ENCODE data around the gene SYPL2. TPM values are rescaled to one million over a fixed set of nuclear protein-coding genes. Genes with fewer than 3 reads are reported as not detected.

The SYPL2 gene
- total and polyA plus RNA-seq, 9 donors: 0.31 to 5.1 (median 2.4) TPM

GRCh38 chr1:109487261-109487660, 20.9 kb downstream of the SYPL2 start:
- H3K4me3 ChIP-seq: no peak overlapping the region
- H3K4me1 ChIP-seq (ENCODE audit: insufficient read depth): peaks cover 4% of the 10 kb centered on the region
- no peaks in the 10 kb centered on the region for H3K9me3 ChIP-seq
- H3K36me3 ChIP-seq: no peaks in the 10 kb centered on the region
- intact Hi-C loops (cut with DNase I): no loop called here
- TF ChIP-seq POLR2A (IDR thresholded peaks at IDR 0.05) (no peak), EP300 (IDR thresholded peaks at IDR 0.05) (no peak), CTCF (IDR thresholded peaks at IDR 0.05) (no peak)
- 20 to 35% (median 32%) methylated on average over 5 of the region's 5 CpGs for WGBS, 3 donors
- no peak overlapping the region for H3K27ac ChIP-seq
- no peak for DNase-seq
- H3K27me3 ChIP-seq: no peaks in the 10 kb centered on the region

- Histone ChIP-seq H3K27ac (no peak overlapping the region), H3K27me3 (no peaks in the 10 kb centered on the region), H3K36me3 (no peaks in the 10 kb centered on the region), H3K4me1 (ENCODE audit: insufficient read depth) (peaks cover 4% of the 10 kb centered on the region), H3K9me3 (no peaks in the 10 kb centered on the region), H3K4me3 (no peak overlapping the region)
- no peak for TF ChIP-seq CTCF (IDR thresholded peaks at IDR 0.05)
- no peak for TF ChIP-seq POLR2A (IDR thresholded peaks at IDR 0.05)
- TF ChIP-seq EP300 (IDR thresholded peaks at IDR 0.05): no peak
- DNase-seq: no peak
- intact Hi-C loops (cut with DNase I): no loop called here
- WGBS, 3 donors: 72 to 76% (median 75%) methylated on average over 5 of the region's 5 CpGs
These were observed 21.9 kb downstream of the SYPL2 start for GRCh38 chr1:109488201-109488600.

GRCh38 chr1:109488696-109489095, 22.4 kb downstream of the SYPL2 start:
- no peaks in the 10 kb centered on the region for H3K9me3 ChIP-seq
- H3K27me3 ChIP-seq: no peaks in the 10 kb centered on the region
- no peak overlapping the region for H3K4me3 ChIP-seq
- 85 to 87% (median 86%) methylated on average over 12 of the region's 12 CpGs for WGBS, 3 donors
- no peak for TF ChIP-seq EP300 (IDR thresholded peaks at IDR 0.05)
- TF ChIP-seq CTCF (IDR thresholded peaks at IDR 0.05): no peak
- TF ChIP-seq POLR2A (IDR thresholded peaks at IDR 0.05): no peak
- intact Hi-C loops (cut with DNase I): no loop called here
- H3K27ac ChIP-seq: no peak overlapping the region
- peaks cover 4% of the 10 kb centered on the region for H3K4me1 ChIP-seq (ENCODE audit: insufficient read depth)
- no peak for DNase-seq
- no peaks in the 10 kb centered on the region for H3K36me3 ChIP-seq

- Histone ChIP-seq H3K36me3 (no peaks in the 10 kb centered on the region), H3K27me3 (no peaks in the 10 kb centered on the region), H3K4me3 (no peak overlapping the region), H3K9me3 (no peaks in the 10 kb centered on the region), H3K27ac (no peak overlapping the region), H3K4me1 (ENCODE audit: insufficient read depth) (peaks cover 2% of the 10 kb centered on the region)
- TF ChIP-seq EP300 (IDR thresholded peaks at IDR 0.05) (no peak), POLR2A (IDR thresholded peaks at IDR 0.05) (no peak), CTCF (IDR thresholded peaks at IDR 0.05) (peak; percentile 53 to 72 (median 58))
- peak; percentile 64 to 77 (median 77) for DNase-seq
- intact Hi-C loops (cut with DNase I): loop anchor here (2.0 to 5.0 kb wide), 2 partner anchors 41 to 42 kb away; no protein-coding TSS in a partner anchor
- 80 to 89% (median 84%) methylated on average over 10 to 11 of the region's 11 CpGs for WGBS, 3 donors
These were observed 23.9 kb downstream of the SYPL2 start for GRCh38 chr1:109490029-109490933.

Data from ovary (tissue), 9 donors.